Loucy (cell line): ENCODE data around the gene ZWINT.

Experiments
- H2AFZ ChIP-seq: fragments of 200-600 bp; sonication (generic); 2 replicates; pipeline ENCODE4 v1.6.0; 2016; ENCODE audit warnings: antibody characterized with exemption, mild to moderate bottlenecking, low read length, moderate library complexity
- H3F3A ChIP-seq: fragments of 200-600 bp; 2 replicates; pipeline ENCODE4 v1.6.0; 2016; ENCODE audit warnings: antibody characterized with exemption, low read depth, mild to moderate bottlenecking
- H3K27me3 ChIP-seq: fragments of 200-600 bp; sonication (generic); 2 replicates; pipeline ENCODE4 v1.6.1; 2014; ENCODE audit warnings: low read length, mild to moderate bottlenecking; ENCODE audit not compliant: insufficient read depth, poor library complexity, severe bottlenecking
- H3K36me3 ChIP-seq: fragments of 200-600 bp; sonication (generic); 2 replicates; pipeline ENCODE4 v1.6.1; 2016; ENCODE audit warnings: low read length; ENCODE audit not compliant: insufficient read depth
- H3K4me1 ChIP-seq: fragments of 200-600 bp; sonication (generic); 2 replicates; pipeline ENCODE4 v1.5.1; 2014; ENCODE audit warnings: low read length, mild to moderate bottlenecking; ENCODE audit not compliant: insufficient read depth, poor library complexity, severe bottlenecking
- H3K4me2 ChIP-seq: fragments of 200-600 bp; sonication (generic); 2 replicates; pipeline ENCODE4 v1.6.0; 2014; ENCODE audit warnings: antibody characterized with exemption, low read length, low read depth, mild to moderate bottlenecking; ENCODE audit not compliant: poor library complexity, severe bottlenecking
- H3K4me3 ChIP-seq: fragments of 200-600 bp; sonication (generic); 2 replicates; pipeline ENCODE4 v1.5.1; 2014; ENCODE audit warnings: low read length, mild to moderate bottlenecking, mixed read lengths; ENCODE audit not compliant: poor library complexity, severe bottlenecking
- H3K79me2 ChIP-seq: fragments of 200-600 bp; sonication (generic); 2 replicates; pipeline ENCODE4 v1.6.1; 2014; ENCODE audit warnings: low read length; ENCODE audit not compliant: insufficient read depth
- H3K9ac ChIP-seq: fragments of 200-600 bp; sonication (generic); 2 replicates; pipeline ENCODE4 v1.6.0; 2014; ENCODE audit warnings: mild to moderate bottlenecking, low read depth, low read length, moderate library complexity; ENCODE audit not compliant: poor library complexity, severe bottlenecking
- H3K9me2 ChIP-seq: fragments of 200-600 bp; sonication (generic); replicated peaks from 2 replicates; pipeline ENCODE4 v1.6.1; 2016; ENCODE audit warnings: low read depth, low read length, mixed read lengths
- H3K9me3 ChIP-seq: fragments of 200-600 bp; sonication (generic); 2 replicates; pipeline ENCODE4 v1.6.1; 2014; ENCODE audit warnings: mild to moderate bottlenecking, antibody characterized with exemption, low read length, low read depth; ENCODE audit not compliant: insufficient read depth
- H4K20me1 ChIP-seq: fragments of 200-600 bp; sonication (generic); 2 replicates; pipeline ENCODE4 v1.6.0; 2014; ENCODE audit warnings: antibody characterized with exemption, low read length, mild to moderate bottlenecking; ENCODE audit not compliant: insufficient read depth, poor library complexity, severe bottlenecking
- CTCF ChIP-seq: fragments of 200-600 bp; sonication (generic); conservative IDR thresholded peaks from 2 replicates; pipeline ENCODE4 v1.5.1; 2014; ENCODE audit warnings: mild to moderate bottlenecking, antibody characterized with exemption, low read length
- EZH2phosphoT487 ChIP-seq: fragments of 200-600 bp; IDR thresholded peaks from 2 replicates; pipeline ENCODE4 v1.6.1; 2018; ENCODE audit warnings: antibody characterized with exemption, mild to moderate bottlenecking, moderate library complexity, borderline replicate concordance

The ZWINT gene, protein sequence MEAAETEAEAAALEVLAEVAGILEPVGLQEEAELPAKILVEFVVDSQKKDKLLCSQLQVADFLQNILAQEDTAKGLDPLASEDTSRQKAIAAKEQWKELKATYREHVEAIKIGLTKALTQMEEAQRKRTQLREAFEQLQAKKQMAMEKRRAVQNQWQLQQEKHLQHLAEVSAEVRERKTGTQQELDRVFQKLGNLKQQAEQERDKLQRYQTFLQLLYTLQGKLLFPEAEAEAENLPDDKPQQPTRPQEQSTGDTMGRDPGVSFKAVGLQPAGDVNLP

GRCh38 chr10:56360967-56361612 lies at the start of gene ZWINT:
TSS of gene ZWINT (minus strand) at chr10:56361259. CDS start at chr10:56361236, 23 bp downstream.
- peak within 1 kb of the TSS; percentile 100 for H3K4me3 ChIP-seq
- H3F3A ChIP-seq, result no peaks in the 10 kb centered on the region
- no peaks in the 10 kb centered on the region for H3K27me3 ChIP-seq
- peaks cover 60% of the 10 kb centered on the region for H3K79me2 ChIP-seq
- peak within 1 kb of the TSS; percentile 97 for H3K9ac ChIP-seq
- H3K9me2 ChIP-seq, result no peaks in the 10 kb centered on the region
- H4K20me1 ChIP-seq, result peaks cover 3% of the 10 kb centered on the region
- H3K4me2 ChIP-seq, result peak within 1 kb of the TSS; percentile 94
- H3K4me1 ChIP-seq, result peaks cover 21% of the 10 kb centered on the region
- H2AFZ ChIP-seq, result peak within 1 kb of the TSS; percentile 98
- TF ChIP-seq CTCF (no peak), EZH2phosphoT487 (no peak)
- no peaks in the 10 kb centered on the region for H3K9me3 ChIP-seq
- peaks cover 17% of the 10 kb centered on the region; the same call in 1 of the 2 replicates for H3K36me3 ChIP-seq

DNA sequence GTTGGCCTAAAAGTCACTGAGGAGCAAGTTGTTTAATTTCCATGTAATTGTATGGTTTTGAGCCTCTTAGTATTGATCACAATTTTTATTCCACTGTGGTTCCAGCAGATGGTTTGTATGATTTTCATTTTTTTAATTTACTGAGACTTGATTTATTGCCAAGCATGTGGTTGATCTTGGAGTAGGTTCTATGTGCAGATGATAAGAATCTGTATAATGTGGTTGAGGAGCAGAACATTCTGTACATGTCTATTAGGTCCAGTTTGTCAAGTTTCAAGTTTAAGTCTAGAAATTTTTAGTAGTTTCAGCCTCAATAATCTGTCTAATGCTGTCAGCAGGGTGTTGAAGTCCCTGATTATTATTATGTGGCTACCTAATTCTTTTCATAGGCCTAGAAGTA lies 22.7 kb upstream of the ZWINT start:
- Histone ChIP-seq H3F3A (no peaks in the 10 kb centered on the region), H3K9me2 (no peaks in the 10 kb centered on the region), H3K4me1 (no peaks in the 10 kb centered on the region), H3K9me3 (no peaks in the 10 kb centered on the region), H3K9ac (no peak overlapping the region), H3K4me2 (no peak overlapping the region), H3K27me3 (no peaks in the 10 kb centered on the region), H3K36me3 (no peaks in the 10 kb centered on the region), H2AFZ (no peak overlapping the region), H4K20me1 (no peaks in the 10 kb centered on the region), H3K4me3 (no peak overlapping the region), H3K79me2 (no peaks in the 10 kb centered on the region)
- TF ChIP-seq CTCF, result no peak
- TF ChIP-seq EZH2phosphoT487, result no peak

DNA sequence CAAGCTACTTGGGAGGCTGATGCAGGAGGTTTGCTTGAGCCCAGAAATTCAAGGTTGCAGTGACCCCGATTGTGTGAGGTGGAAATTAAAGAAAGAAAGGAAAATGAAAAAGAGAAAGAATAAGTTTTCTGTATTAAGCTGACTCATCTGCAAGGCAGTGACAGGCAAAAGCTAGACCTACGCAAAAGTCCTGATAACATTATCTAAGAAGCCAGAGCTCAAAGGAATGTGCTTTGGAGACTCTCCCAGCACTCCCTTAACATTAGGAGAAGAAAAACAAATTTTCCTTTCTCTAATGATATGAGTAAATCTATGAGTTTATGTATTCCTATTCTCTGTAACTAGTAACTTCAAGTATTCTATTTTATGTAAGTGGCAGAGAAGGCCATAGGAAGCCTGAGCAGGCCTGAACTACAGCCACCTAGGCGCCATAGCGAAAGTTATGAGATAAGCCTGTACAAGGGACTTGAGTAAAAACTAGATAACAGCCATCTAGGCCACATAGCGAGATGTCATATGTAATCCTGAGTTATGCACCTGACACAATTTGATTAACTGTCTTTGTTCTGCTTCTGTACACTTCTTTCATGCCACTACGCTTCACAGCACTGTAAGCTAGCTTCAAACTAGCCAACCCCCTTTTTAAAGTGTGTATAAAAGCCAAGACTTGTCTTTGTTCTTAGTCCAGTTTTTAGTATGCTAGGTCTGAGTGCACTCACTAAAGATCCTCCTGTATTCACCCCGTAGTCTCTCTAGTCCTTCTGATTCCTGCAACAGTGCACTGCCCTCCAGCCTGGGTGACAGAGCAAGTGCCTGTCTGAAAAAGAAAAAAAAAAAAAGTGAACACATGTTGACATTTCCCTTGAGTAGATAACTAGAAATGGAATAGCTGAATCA lies 9.4 kb upstream of the ZWINT start:
- H2AFZ ChIP-seq, result no peak overlapping the region
- no peaks in the 10 kb centered on the region for H3K79me2 ChIP-seq
- H3K4me2 ChIP-seq, result no peak overlapping the region
- TF ChIP-seq CTCF, result no peak
- TF ChIP-seq EZH2phosphoT487, result no peak
- H3K27me3 ChIP-seq, result no peaks in the 10 kb centered on the region
- no peaks in the 10 kb centered on the region for H3K4me1 ChIP-seq
- no peaks in the 10 kb centered on the region for H4K20me1 ChIP-seq
- H3K9ac ChIP-seq, result no peak overlapping the region
- no peaks in the 10 kb centered on the region for H3F3A ChIP-seq
- H3K4me3 ChIP-seq, result no peak overlapping the region
- no peaks in the 10 kb centered on the region for H3K9me2 ChIP-seq
- H3K9me3 ChIP-seq, result peaks cover 4% of the 10 kb centered on the region; the same call in 1 of the 2 replicates
- no peaks in the 10 kb centered on the region for H3K36me3 ChIP-seq
